Measurements from ENCODE around the gene TMPRSS6.

DNA sequence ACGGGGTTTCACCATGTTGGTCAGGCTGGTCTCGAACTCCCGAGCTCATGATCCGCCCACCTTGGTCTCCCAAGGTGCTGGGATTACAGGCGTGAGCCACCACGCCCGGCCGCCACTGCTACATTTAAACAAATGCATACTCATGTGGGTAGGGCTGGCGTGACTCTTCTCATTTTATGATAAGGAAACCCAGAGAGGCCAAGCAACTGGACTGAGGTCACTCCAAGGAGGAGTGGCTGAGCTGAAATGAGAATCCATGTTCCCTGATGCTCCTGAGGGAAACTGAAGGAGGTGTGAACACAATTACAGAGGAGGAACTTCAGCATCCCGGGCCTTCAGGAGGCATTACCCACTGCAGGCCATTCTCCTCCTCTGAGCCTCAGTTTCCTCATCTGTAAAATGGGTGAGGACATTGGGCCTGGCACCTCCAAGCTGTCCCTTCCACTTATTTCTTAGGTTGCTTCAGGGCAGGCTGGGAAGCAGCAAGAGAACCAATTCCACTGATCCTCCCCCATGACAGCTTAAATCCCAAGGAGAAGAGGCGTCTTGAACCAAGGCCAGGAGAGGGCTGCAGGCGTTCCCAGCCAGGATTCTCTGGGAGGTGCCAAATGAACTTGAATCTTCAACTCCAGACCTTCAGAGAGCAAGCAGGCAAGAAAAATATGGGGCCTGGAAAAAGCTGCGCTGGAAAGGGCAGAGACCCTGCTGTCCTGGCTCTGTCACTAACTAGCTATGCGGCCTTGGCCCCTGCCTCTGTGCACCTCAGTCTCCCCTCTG, 93.2 kb downstream of the TMPRSS6 start:
- TF ChIP-seq, protein P1, sequence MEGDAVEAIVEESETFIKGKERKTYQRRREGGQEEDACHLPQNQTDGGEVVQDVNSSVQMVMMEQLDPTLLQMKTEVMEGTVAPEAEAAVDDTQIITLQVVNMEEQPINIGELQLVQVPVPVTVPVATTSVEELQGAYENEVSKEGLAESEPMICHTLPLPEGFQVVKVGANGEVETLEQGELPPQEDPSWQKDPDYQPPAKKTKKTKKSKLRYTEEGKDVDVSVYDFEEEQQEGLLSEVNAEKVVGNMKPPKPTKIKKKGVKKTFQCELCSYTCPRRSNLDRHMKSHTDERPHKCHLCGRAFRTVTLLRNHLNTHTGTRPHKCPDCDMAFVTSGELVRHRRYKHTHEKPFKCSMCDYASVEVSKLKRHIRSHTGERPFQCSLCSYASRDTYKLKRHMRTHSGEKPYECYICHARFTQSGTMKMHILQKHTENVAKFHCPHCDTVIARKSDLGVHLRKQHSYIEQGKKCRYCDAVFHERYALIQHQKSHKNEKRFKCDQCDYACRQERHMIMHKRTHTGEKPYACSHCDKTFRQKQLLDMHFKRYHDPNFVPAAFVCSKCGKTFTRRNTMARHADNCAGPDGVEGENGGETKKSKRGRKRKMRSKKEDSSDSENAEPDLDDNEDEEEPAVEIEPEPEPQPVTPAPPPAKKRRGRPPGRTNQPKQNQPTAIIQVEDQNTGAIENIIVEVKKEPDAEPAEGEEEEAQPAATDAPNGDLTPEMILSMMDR (IDR thresholded peaks at IDR 0.05): no peak
- no peak for TF ChIP-seq POLR2A (IDR thresholded peaks at IDR 0.05)

Measured in testis (tissue), 2 donors.